ENCODE results near the gene ATF3.

- no peak for TF ChIP-seq CTCF (IDR thresholded peaks at IDR 0.05)
- no peak for TF ChIP-seq POLR2AphosphoS5 (IDR thresholded peaks at IDR 0.05)
- TF ChIP-seq POLR2A (IDR thresholded peaks at IDR 0.05): no peak
Measured at GRCh38 chr1:212574732-212575131, 33.8 kb upstream of the ATF3 start.
